CD4-positive, alpha-beta T cell (primary cell): ENCODE measurements around the gene ELF1. TPM values are rescaled to one million over a fixed set of nuclear protein-coding genes. Genes with fewer than 3 reads are reported as not detected.
A peak's percentile ranks its signal among the peaks of the same experiment; 100 is the strongest.

Experiments
- ATAC-seq: fragments of 200-7000 bp; cut with Tn5 transposase; one replicate; pipeline ENCODE4 v1.10.0; 2022; ENCODE audit warnings: mild to moderate bottlenecking; ENCODE audit not compliant: poor library complexity
- CTCF ChIA-PET: fragments of 350-600 bp; sonication (Branson Sonifier 250); formaldehyde crosslinking; loops from one replicate; lab custom pipeline; 2021; ENCODE audit warnings: antibody characterized with exemption, inconsistent platforms; lab: Charles Lee
- POLR2A ChIA-PET: fragments of 350-600 bp; sonication (Branson Sonifier 250); formaldehyde crosslinking; loops from one replicate; lab custom pipeline; 2021; ENCODE audit warnings: antibody characterized with exemption, inconsistent platforms; lab: Charles Lee
- DNase-seq, 14 experiments: peaks; one replicate each; pipeline ENCODE4 v3.0.0-alpha.2; 2013 to 2020; ENCODE audit warnings: mixed read lengths in 2 of 14
- H3K27ac ChIP-seq, 2 donors: one replicate each; pipeline versions ENCODE4 v1.5.1 to v1.7.0; 2013; ENCODE audit warnings: low read length in 2 of 2, low read depth in 1 of 2, mild to moderate bottlenecking in 1 of 2
- H3K27me3 ChIP-seq, 2 experiments: 1 replicate in 1 of 2; 2 replicates in 1 of 2; pipeline versions ENCODE4 v1.6.1 to v1.7.0; 2013; ENCODE audit warnings: low read length in 2 of 2, control low read depth in 1 of 2, mild to moderate bottlenecking in 1 of 2, moderate library complexity in 1 of 2; ENCODE audit not compliant: insufficient read depth in 2 of 2, control insufficient read depth in 1 of 2
- H3K36me3 ChIP-seq: one replicate; pipeline ENCODE4 v1.6.1; 2013; ENCODE audit warnings: low read length, control low read depth; ENCODE audit not compliant: insufficient read depth
- H3K4me1 ChIP-seq: one replicate; pipeline ENCODE4 v1.6.1; 2013; ENCODE audit warnings: low read length, control low read depth; ENCODE audit not compliant: insufficient read depth
- H3K4me3 ChIP-seq: one replicate; pipeline ENCODE4 v1.5.1; 2013; ENCODE audit warnings: mild to moderate bottlenecking, low read length, moderate library complexity
- H3K9me3 ChIP-seq, 2 experiments: 1 replicate in 1 of 2; 2 replicates in 1 of 2; pipeline versions ENCODE4 v1.6.1 to v1.7.0; 2013; ENCODE audit warnings: low read length in 2 of 2, mild to moderate bottlenecking in 2 of 2, control low read depth in 1 of 2, moderate library complexity in 1 of 2; ENCODE audit not compliant: control insufficient read depth in 1 of 2, insufficient read depth in 1 of 2
- H3K27ac Mint-ChIP-seq: one replicate; pipeline ENCODE4 v1.8.0; 2020; ENCODE audit warnings: mixed read lengths
- H3K27me3 Mint-ChIP-seq: one replicate; pipeline ENCODE4 v1.8.0; 2021; ENCODE audit warnings: mixed read lengths
- H3K36me3 Mint-ChIP-seq: one replicate; pipeline ENCODE4 v1.8.0; 2021; ENCODE audit warnings: low read depth, mixed read lengths
- H3K4me1 Mint-ChIP-seq: one replicate; pipeline ENCODE4 v1.8.0; 2021; ENCODE audit warnings: low read depth, mixed read lengths
- H3K4me3 Mint-ChIP-seq: one replicate; pipeline ENCODE4 v1.8.0; 2020; ENCODE audit warnings: mild to moderate bottlenecking, mixed read lengths
- H3K9me3 Mint-ChIP-seq: one replicate; pipeline ENCODE4 v1.8.0; 2020; ENCODE audit warnings: mixed read lengths
- CTCF ChIP-seq: fragments of 200-600 bp; IDR thresholded peaks from one replicate; pipeline ENCODE4 v1.8.0; 2022; ENCODE audit warnings: antibody characterized with exemption, mild to moderate bottlenecking
- intact Hi-C, 2 experiments: fragments of 100-400 bp; cut with DNase I in 1 of 2; cut with micrococcal nuclease in 1 of 2; formaldehyde crosslinking; loops; one replicate each; pipeline versions ENCODE4 v1.15.1 to v1.9.0; 2023 to 2025; cut with DNase I, micrococcal nuclease
- total RNA-seq, 174 experiments: library from RNA in 2 of 174; stranded (reverse) in 2 of 174; gene quantifications; one replicate each; pipeline ENCODE4 v1.2.3 and lab custom pipeline; 2021 to 2026

The ELF1 gene
- total RNA-seq, 2 experiments from 2014 or later = 354 to 358 TPM

- Histone ChIP-seq H3K27ac (no peak overlapping the region), H3K4me1 (peaks cover 28% of the 10 kb centered on the region), H3K27me3 (no peaks in the 10 kb centered on the region), H3K4me3 (no peak overlapping the region), H3K9me3 (no peaks in the 10 kb centered on the region), H3K36me3 (peaks cover 28% of the 10 kb centered on the region)
- peak overlapping the region; percentile 8 for H3K27ac Mint-ChIP-seq
- H3K9me3 Mint-ChIP-seq = no peaks in the 10 kb centered on the region
- no peak overlapping the region for H3K4me3 Mint-ChIP-seq
- DNase-seq (no peak), ATAC-seq (no peak)
- no peaks in the 10 kb centered on the region for H3K27me3 Mint-ChIP-seq
- intact Hi-C loops = no loop called here
- H3K36me3 Mint-ChIP-seq = peaks cover 66% of the 10 kb centered on the region
- CTCF ChIA-PET = interaction anchor here (1.2 to 1.4 kb wide), 2 partner anchors 16 to 37 kb away, joined by 3 to 4 read pairs; no protein-coding TSS in a partner anchor
- TF ChIP-seq CTCF = no peak
- H3K4me1 Mint-ChIP-seq = peaks cover 64% of the 10 kb centered on the region
- POLR2A ChIA-PET = no interaction called here
Observed at GRCh38 chr13:40958655-40959054, 60.5 kb downstream of the ELF1 start.

GRCh38 chr13:40946485-40946884 lies 72.6 kb downstream of the ELF1 start:
- ChIA-PET POLR2A (no interaction called here), CTCF (no interaction called here)
- intact Hi-C loops = loop anchor here in 1 of 2 experiments (5.0 kb wide), 1 partner anchor 46 kb away; no protein-coding TSS in a partner anchor
- Mint-ChIP-seq H3K27ac (peak overlapping the region; percentile 70), H3K36me3 (peaks cover 96% of the 10 kb centered on the region), H3K27me3 (no peaks in the 10 kb centered on the region), H3K4me1 (peaks cover 68% of the 10 kb centered on the region), H3K4me3 (no peak overlapping the region), H3K9me3 (no peaks in the 10 kb centered on the region)
- Histone ChIP-seq H3K4me1 (no peaks in the 10 kb centered on the region), H3K27ac (no peak overlapping the region), H3K4me3 (no peak overlapping the region), H3K36me3 (peaks cover 99% of the 10 kb centered on the region), H3K9me3 (no peaks in the 10 kb centered on the region), H3K27me3 (no peaks in the 10 kb centered on the region)
- TF ChIP-seq CTCF = no peak
- DNase-seq = no peak
- ATAC-seq = no peak

GRCh38 chr13:40943073-40943472 lies 76.0 kb downstream of the ELF1 start:
- Mint-ChIP-seq H3K4me1 (peaks cover 71% of the 10 kb centered on the region), H3K4me3 (no peak overlapping the region), H3K36me3 (peaks cover 100% of the 10 kb centered on the region), H3K9me3 (no peaks in the 10 kb centered on the region), H3K27ac (peak overlapping the region; percentile 61), H3K27me3 (no peaks in the 10 kb centered on the region)
- Histone ChIP-seq H3K27ac (no peak overlapping the region), H3K36me3 (peaks cover 97% of the 10 kb centered on the region), H3K9me3 (no peaks in the 10 kb centered on the region), H3K4me1 (no peaks in the 10 kb centered on the region), H3K4me3 (no peak overlapping the region), H3K27me3 (no peaks in the 10 kb centered on the region)
- DNase-seq (no peak), ATAC-seq (no peak)
- intact Hi-C loops = no loop called here
- no peak for TF ChIP-seq CTCF
- CTCF ChIA-PET = interaction anchor here (1.6 kb wide), 1 partner anchor 25 kb away, joined by 4 read pairs; no protein-coding TSS in a partner anchor
- POLR2A ChIA-PET = no interaction called here
